Adrenal gland (tissue), 5 donors: Measurements from ENCODE around the gene DSCAML1.

Source experiments
- CTCF ChIP-seq, 6 experiments: fragments of 450-650 bp in 4 of 6; fragments of 200-600 bp in 2 of 6; sonication (generic) in 1 of 6; IDR thresholded peaks; 1 replicate in 5 of 6; 2 replicates in 1 of 6; pipeline versions ENCODE4 v1.5.1 to v1.8.0; 2016 to 2021; ENCODE audit warnings: antibody characterized with exemption in 6 of 6, mild to moderate bottlenecking in 2 of 6, moderate library complexity in 1 of 6
- POLR2A ChIP-seq, 2 donors: fragments of 450-650 bp; IDR thresholded peaks; one replicate each; pipeline ENCODE4 v1.6.1; 2017; ENCODE audit warnings: antibody characterized with exemption in 2 of 2, mild to moderate bottlenecking in 2 of 2, moderate library complexity in 1 of 2
- donor health status: DM: no; HTN: no; CAD: no.

GRCh38 chr11:117684111-117684510 is 112.9 kb downstream of the DSCAML1 start:
- TF ChIP-seq CTCF (IDR thresholded peaks at IDR 0.05): no peak
- no peak for TF ChIP-seq POLR2A (IDR thresholded peaks at IDR 0.05)
